ENCODE data around the gene CNTLN. TPM values are rescaled to one million over a fixed set of nuclear protein-coding genes. Genes with fewer than 3 reads are reported as not detected.
"Not testable (repeated sequence)": the region's sequence is repeated elsewhere in the genome, so short reads cannot be mapped to it uniquely, and the experiment has no call there.

The CNTLN gene
- polyA plus RNA-seq, 12 donors: 6.3 to 16.1 (median 10.3) TPM; not detected in 1

- not testable (repeated sequence) for DNase-seq
Observed at GRCh38 chr9:17177496-17177895, 42.7 kb downstream of the CNTLN start.

GRCh38 chr9:17185481-17186029 lies 50.7 kb downstream of the CNTLN start:
- no peak for DNase-seq

- no peak for DNase-seq
Observed at GRCh38 chr9:17191082-17191481, 56.2 kb downstream of the CNTLN start.

- DNase-seq: no peak
Observed at GRCh38 chr9:17204611-17205152, 69.8 kb downstream of the CNTLN start.

- no peak for DNase-seq
Observed at GRCh38 chr9:17216011-17216410, 81.2 kb downstream of the CNTLN start.

- DNase-seq: no peak
Observed at GRCh38 chr9:17216646-17217045, 81.8 kb downstream of the CNTLN start.

- DNase-seq: no peak
Observed at GRCh38 chr9:17217272-17217671, 82.4 kb downstream of the CNTLN start.

GRCh38 chr9:17219261-17219660 lies 84.4 kb downstream of the CNTLN start:
- no peak for DNase-seq

GRCh38 chr9:17222932-17223331 lies 88.1 kb downstream of the CNTLN start:
- DNase-seq: no peak

- DNase-seq: no peak
Observed at GRCh38 chr9:17225407-17225806, 90.6 kb downstream of the CNTLN start.

GRCh38 chr9:17229945-17230560 lies 95.2 kb downstream of the CNTLN start:
- DNase-seq: no peak

GRCh38 chr9:17230646-17231045 lies 95.8 kb downstream of the CNTLN start:
- DNase-seq: no peak

- DNase-seq: no peak
Observed at GRCh38 chr9:17236147-17236546, 101.3 kb downstream of the CNTLN start.

GRCh38 chr9:17246770-17247169 lies 111.9 kb downstream of the CNTLN start:
- no peak for DNase-seq

GRCh38 chr9:17251100-17251499 lies 116.3 kb downstream of the CNTLN start:
- no peak for DNase-seq

GRCh38 chr9:17268531-17269188 lies 133.8 kb downstream of the CNTLN start:
- not testable (repeated sequence) for DNase-seq

GRCh38 chr9:17269799-17270198 lies 135.0 kb downstream of the CNTLN start:
- DNase-seq: no peak

- DNase-seq: peak; percentile 9
Observed at GRCh38 chr9:17272536-17272935, 137.7 kb downstream of the CNTLN start.

- DNase-seq: no peak
Observed at GRCh38 chr9:17280350-17281012, 145.6 kb downstream of the CNTLN start.

- DNase-seq: not testable (repeated sequence)
Observed at GRCh38 chr9:17290673-17291072, 155.8 kb downstream of the CNTLN start.

- DNase-seq: no peak
Observed at GRCh38 chr9:17291766-17292165, 156.9 kb downstream of the CNTLN start.

GRCh38 chr9:17293685-17294084 lies 158.8 kb downstream of the CNTLN start:
- no peak for DNase-seq
